IMR-90 (cell line): ENCODE results near the gene SORL1.

Experiments used
- BHLHE40 ChIP-seq: fragments of 150-350 bp; IDR thresholded peaks from 2 replicates; pipeline ENCODE4 v1.6.1; 2016; ENCODE audit warnings: mild to moderate bottlenecking, low read depth, low read length
- CEBPB ChIP-seq: IDR thresholded peaks from 2 replicates; pipeline ENCODE4 v1.6.1; 2012; ENCODE audit warnings: low read depth, low read length, improper control_type of control experiment
- CHD1 ChIP-seq: IDR thresholded peaks from 2 replicates; pipeline ENCODE4 v1.6.1; 2012; ENCODE audit warnings: low read depth, low read length, improper control_type of control experiment
- MXI1 ChIP-seq: IDR thresholded peaks from 2 replicates; pipeline ENCODE4 v1.6.1; 2012; ENCODE audit warnings: low read depth, mild to moderate bottlenecking, low read length, moderate library complexity, borderline replicate concordance
- POLR2A ChIP-seq: IDR thresholded peaks from 2 replicates; pipeline ENCODE4 v1.6.1; 2012; ENCODE audit warnings: mild to moderate bottlenecking, low read depth, low read length
- RAD21 ChIP-seq: IDR thresholded peaks from 2 replicates; pipeline ENCODE4 v1.6.1; 2012; ENCODE audit warnings: low read length, improper control_type of control experiment
- RCOR1 ChIP-seq: IDR thresholded peaks from 2 replicates; pipeline ENCODE4 v1.6.1; 2012; ENCODE audit warnings: mild to moderate bottlenecking, low read length, improper control_type of control experiment; ENCODE audit not compliant: insufficient replicate concordance
- SMC3 ChIP-seq: fragments of 150-350 bp; IDR thresholded peaks from 2 replicates; pipeline ENCODE4 v1.6.1; 2016; ENCODE audit warnings: low read depth, mild to moderate bottlenecking, antibody characterized with exemption, low read length, moderate library complexity
- TF ChIP-seq, protein P1 (sequence below): conservative IDR thresholded peaks from 2 replicates; pipeline ENCODE4 v1.5.1; 2012; ENCODE audit warnings: mild to moderate bottlenecking, low read depth, low read length, improper control_type of control experiment
- TF ChIP-seq, protein P2 (sequence below): fragments of 150-350 bp; IDR thresholded peaks from 2 replicates; pipeline ENCODE4 v1.6.1; 2016; ENCODE audit warnings: low read depth, mild to moderate bottlenecking, low read length, moderate library complexity, borderline replicate concordance

DNA sequence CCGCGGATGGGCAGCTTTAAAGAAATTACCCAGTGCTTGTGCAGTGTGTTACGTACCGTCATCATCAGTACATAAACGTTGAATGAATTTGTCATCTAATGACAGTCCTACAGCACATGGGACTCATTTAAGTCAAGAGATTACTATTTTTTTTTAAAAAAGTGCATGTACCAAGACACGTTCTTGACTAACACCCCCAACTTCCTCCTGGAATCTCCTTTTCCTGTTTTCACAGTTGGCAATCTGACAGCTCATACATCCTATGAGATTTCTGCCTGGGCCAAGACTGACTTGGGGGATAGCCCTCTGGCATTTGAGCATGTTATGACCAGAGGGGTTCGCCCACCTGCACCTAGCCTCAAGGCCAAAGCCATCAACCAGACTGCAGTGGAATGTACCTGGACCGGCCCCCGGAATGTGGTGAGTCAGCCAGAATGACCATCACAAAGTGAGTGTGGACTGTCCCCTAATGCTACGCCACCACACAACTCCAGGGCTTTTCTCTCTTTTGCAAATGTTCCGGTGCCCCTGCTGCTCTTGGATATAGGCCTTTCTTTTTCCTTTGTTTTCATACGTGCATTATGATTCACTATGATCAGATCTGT lies 162.6 kb downstream of the SORL1 start:
- TF ChIP-seq, protein P1, sequence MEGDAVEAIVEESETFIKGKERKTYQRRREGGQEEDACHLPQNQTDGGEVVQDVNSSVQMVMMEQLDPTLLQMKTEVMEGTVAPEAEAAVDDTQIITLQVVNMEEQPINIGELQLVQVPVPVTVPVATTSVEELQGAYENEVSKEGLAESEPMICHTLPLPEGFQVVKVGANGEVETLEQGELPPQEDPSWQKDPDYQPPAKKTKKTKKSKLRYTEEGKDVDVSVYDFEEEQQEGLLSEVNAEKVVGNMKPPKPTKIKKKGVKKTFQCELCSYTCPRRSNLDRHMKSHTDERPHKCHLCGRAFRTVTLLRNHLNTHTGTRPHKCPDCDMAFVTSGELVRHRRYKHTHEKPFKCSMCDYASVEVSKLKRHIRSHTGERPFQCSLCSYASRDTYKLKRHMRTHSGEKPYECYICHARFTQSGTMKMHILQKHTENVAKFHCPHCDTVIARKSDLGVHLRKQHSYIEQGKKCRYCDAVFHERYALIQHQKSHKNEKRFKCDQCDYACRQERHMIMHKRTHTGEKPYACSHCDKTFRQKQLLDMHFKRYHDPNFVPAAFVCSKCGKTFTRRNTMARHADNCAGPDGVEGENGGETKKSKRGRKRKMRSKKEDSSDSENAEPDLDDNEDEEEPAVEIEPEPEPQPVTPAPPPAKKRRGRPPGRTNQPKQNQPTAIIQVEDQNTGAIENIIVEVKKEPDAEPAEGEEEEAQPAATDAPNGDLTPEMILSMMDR: no peak
- TF ChIP-seq RCOR1 (no peak), RAD21 (no peak), POLR2A (no peak), CHD1 (no peak), MXI1 (no peak), SMC3 (no peak), CEBPB (no peak), BHLHE40 (no peak)
- TF ChIP-seq, protein P2, sequence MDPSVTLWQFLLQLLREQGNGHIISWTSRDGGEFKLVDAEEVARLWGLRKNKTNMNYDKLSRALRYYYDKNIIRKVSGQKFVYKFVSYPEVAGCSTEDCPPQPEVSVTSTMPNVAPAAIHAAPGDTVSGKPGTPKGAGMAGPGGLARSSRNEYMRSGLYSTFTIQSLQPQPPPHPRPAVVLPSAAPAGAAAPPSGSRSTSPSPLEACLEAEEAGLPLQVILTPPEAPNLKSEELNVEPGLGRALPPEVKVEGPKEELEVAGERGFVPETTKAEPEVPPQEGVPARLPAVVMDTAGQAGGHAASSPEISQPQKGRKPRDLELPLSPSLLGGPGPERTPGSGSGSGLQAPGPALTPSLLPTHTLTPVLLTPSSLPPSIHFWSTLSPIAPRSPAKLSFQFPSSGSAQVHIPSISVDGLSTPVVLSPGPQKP: no peak
